ENCODE results near the gene RBFOX2.
A peak's percentile ranks its signal among the peaks of the same experiment; 100 is the strongest.
"Not testable (repeated sequence)": the region's sequence is repeated elsewhere in the genome, so short reads cannot be mapped to it uniquely, and the experiment has no call there.

Gene RBFOX2

DNA sequence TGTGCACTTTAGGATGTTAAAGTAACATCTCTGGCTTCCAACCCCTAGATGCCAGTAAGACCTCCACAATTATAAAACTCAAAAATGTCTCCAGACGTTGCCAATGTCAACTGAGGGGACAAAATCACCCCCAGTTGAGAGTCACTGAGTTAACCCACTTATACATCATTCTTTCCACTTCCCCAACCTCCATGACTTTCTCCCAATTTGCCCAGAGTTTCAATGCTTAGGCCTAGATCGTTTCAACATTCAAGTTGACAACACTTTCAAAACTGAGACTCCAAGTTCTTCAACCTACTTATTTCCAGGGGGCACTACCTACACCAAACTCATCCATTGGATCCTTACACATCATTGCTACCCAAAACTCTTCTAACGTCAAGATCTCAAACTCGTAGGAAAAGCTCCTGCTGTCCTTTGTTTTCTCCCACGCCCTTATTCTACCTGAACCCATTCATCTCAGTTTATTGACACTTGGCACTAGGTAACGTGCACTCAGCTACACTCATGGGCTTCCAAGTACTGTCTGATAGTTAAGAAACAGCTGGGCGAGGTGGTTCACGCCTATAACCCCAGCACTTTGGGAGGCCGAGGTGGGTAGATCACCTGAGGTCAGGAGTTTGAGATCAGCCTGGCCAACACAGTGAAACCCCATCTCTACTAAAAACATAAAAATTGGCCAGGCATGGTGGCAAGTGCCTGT is 24.5 kb downstream of the RBFOX2 start:
- FAIRE-seq: no peak

GRCh38 chr22:36002718-36003260 is 25.8 kb downstream of the RBFOX2 start:
- FAIRE-seq: peak; percentile 91

DNA sequence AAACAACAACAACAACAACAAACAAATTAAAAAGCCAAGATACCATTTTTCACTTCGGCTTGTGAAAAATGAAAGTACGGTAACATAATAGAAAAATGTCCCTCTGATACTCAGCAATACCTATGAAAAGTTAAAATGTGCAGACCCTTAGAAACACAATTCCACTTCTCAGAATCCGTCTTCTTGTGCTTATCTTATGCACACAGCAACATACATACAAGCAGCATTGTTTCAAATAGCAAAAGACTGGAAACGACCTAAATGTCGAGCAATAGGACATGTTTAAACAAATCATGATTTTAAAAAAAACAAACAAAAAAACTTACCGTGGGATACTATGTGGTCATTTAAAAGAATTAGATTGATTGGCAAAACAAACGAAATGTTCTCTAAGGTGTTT is 26.5 kb downstream of the RBFOX2 start:
- FAIRE-seq: peak; percentile 16

- no peak for FAIRE-seq
Measured at GRCh38 chr22:35998748-35999147, 29.9 kb downstream of the RBFOX2 start.

DNA sequence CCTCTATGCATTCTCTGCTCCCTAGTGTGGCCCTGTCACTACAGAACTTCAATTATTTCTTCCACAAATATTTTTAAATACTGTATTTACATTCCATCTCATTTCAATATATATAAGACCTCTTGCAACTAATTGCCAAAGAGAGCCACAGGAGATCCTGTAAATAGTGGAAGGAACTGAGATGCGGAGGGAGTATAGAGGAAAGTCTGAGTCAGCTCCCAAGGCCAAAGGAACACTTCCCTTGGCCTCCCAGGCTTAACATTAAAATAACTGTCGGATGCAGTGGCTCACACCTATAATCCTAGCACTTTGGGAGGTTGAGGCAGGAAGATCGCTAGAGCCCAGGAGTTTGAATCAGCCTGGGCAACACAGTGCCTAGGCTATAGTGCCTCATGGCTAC is 31.2 kb downstream of the RBFOX2 start:
- FAIRE-seq: peak; percentile 96

GRCh38 chr22:35996596-35996995 is 32.0 kb downstream of the RBFOX2 start:
- peak; percentile 41 for FAIRE-seq

DNA sequence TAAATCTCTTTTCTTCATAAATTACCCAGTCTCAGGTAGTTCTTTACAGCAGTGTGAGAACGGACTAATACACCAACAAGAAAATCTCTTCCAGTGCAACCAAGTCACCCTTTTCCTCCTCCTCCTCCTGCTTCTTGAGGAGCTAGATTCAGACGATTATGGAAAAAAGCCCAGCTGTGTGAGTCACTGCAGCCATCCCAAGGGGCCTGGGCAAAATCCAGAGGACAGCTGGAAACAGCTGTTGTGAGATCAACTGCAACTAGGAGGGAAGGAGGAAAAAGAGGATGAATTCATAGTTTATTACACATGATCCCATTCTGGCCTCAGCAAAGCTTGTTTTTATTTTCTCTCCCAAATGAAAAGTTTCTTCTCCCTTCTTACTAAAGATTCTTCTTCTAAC is 32.9 kb downstream of the RBFOX2 start:
- FAIRE-seq: no peak

DNA sequence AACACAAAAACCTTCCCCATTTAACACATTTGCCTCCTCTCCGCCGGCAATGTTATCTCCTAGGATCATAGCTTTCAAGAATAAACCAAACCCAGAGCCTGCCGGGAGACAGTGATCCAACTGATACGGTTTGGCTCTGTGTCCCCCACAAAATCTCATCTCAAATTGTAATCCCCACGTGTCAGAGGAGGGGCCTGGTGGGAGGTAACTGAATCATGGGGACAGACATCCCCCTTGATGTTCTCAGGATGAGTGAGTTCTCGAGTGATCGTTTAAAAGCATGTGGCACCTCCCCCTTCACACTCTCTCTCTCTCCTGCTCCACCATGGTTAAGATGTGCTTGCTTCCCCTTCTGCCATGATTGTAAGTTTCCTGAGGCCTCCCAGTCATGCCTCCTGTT is 33.3 kb downstream of the RBFOX2 start:
- FAIRE-seq: no peak

DNA sequence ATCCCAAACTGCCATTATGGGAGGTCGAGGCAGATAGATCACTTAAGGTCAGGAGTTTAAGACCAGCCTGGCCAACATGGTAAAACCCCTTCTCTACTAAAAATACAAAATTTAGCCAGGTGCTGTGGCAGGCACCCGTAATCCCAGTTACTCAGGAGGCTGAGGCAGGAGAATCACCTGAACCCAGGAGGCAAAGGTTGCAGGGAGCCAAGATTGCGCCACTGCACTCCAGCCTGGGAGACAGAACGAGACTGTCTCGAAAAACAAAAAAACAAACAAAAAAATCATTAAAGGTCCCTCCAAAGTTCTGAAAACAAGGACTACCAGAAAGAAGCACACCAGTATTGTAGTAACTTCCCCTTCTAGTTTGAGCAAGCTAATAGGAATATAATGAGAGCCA is 34.9 kb downstream of the RBFOX2 start:
- FAIRE-seq: not testable (repeated sequence)

- FAIRE-seq: no peak
Measured at GRCh38 chr22:35993048-35993714, 35.4 kb downstream of the RBFOX2 start.

DNA sequence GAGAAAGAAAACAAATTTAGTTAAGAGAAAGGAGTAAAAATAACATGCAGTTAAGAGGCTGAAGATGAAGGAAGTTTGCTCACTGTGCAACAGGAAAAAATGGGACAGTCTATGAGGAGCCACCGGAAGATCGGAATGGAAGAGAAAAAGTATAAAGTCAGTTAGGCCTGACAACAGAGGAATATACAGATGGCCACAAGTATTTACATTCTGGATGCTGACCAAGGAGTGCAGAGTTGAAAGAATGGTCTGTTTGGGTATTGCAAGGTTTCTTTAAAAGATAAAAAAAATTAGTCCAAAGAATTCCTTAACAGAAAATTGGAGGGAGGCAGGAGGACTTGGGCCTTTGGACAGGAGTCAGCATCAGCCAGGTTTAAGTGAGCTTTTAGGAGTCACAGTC is 37.5 kb downstream of the RBFOX2 start:
- peak; percentile 25 for FAIRE-seq

GRCh38 chr22:35988030-35988429 is 40.6 kb downstream of the RBFOX2 start:
- no peak for FAIRE-seq

GRCh38 chr22:35987487-35987886 is 41.1 kb downstream of the RBFOX2 start:
- FAIRE-seq: no peak

- no peak for FAIRE-seq
Measured at GRCh38 chr22:35986088-35986487, 42.5 kb downstream of the RBFOX2 start.

- no peak for FAIRE-seq
Measured at GRCh38 chr22:35985371-35985770, 43.3 kb downstream of the RBFOX2 start.

GRCh38 chr22:35984183-35985175 is 44.1 kb downstream of the RBFOX2 start:
- FAIRE-seq: no peak

GRCh38 chr22:35981900-35982299 is 46.7 kb downstream of the RBFOX2 start:
- no peak for FAIRE-seq

GRCh38 chr22:35978889-35979288 is 49.7 kb downstream of the RBFOX2 start:
- no peak for FAIRE-seq

GRCh38 chr22:35978201-35978600 is 50.4 kb downstream of the RBFOX2 start:
- no peak for FAIRE-seq

DNA sequence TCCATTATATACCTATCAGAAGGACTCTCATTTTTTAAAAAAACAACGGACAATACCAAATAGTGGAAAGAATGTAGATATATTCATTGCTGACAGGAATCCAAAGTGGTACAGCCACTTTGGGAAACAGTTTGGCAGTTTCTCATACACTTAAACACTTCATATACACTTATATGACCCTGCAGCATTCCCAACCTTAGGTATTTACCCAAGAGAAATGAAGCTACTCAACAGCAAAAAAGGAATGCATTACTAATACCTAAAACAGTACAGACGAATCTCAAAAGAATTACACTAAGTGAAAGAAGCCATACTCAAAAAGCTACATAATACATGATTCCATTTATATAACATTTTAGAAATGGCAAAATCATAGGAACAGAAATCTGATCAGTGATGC is 51.5 kb downstream of the RBFOX2 start:
- FAIRE-seq: peak; percentile 85

DNA sequence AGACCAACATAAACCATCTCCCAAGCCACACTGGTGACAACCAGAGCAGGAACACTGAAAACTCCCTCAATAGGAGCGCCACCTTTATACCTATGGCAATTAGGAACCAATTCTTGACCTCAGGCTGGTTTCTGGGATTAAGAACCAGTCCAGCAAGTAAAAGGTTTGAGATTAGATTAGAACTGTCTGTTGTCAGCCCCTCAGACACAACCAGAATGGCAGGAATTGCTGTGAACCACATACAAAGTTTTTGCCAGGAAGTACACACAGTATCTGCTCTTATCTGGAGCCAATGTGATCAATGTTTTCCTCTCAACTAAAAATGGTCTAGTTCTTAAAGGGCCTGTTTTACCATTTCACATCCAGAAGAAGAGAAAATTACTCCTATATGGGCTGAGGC is 55.2 kb downstream of the RBFOX2 start:
- FAIRE-seq: no peak

- no peak for FAIRE-seq
Measured at GRCh38 chr22:35972559-35972958, 56.1 kb downstream of the RBFOX2 start.

DNA sequence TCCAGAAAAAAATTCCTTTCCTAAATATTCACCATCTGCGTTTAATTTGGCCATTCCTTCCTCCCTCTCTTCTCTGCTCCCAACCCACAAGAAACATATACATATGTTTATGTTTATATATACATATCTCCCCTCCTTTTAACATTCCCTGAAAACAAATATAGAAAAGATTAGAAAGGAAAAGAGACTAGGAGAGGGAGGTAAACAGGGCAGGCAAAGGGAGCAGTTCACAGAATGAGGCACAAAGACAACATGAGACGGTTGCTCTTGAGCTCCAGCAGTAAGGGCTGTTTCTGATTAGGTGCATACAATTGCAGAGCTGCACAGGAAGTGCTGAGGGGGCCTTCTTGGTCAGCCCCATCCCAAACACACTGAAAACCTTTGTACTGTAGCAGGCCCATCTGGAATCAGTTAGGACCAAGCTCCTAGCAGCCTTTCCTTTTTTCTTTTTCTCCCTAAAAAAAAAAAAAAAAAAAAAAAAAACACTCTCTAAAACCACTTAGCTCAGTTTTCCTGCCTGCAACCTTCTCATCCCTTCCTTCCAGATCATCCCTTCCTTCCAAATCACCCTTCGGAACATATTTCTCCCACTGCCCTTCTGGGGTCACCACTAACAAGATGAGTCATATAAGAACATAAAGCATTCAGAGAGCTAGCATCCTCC is 57.0 kb downstream of the RBFOX2 start:
- peak; percentile 100 for FAIRE-seq

Measured in A204.1 (cell line).